Effector memory CD8-positive, alpha-beta T cell (primary cell): ENCODE results near the gene CHMP4B.
A peak's percentile ranks its signal among the peaks of the same experiment; 100 is the strongest.

Experiments
- ATAC-seq: fragments of 150-1000 bp; cut with Tn5 transposase; replicated peaks from 2 replicates; pipeline ENCODE4 v1.10.0; 2021; ENCODE audit warnings: mild to moderate bottlenecking, moderate library complexity
- DNase-seq, 3 experiments: peaks; one replicate each; pipeline ENCODE4 v3.0.0; 2021
- H3K27ac Mint-ChIP-seq, 2 donors: one replicate each; pipeline ENCODE4 v1.8.0; 2022; ENCODE audit warnings: mild to moderate bottlenecking in 2 of 2, mixed read lengths in 2 of 2, moderate library complexity in 2 of 2
- H3K27me3 Mint-ChIP-seq, 2 donors: one replicate each; pipeline ENCODE4 v1.8.0; 2022; ENCODE audit warnings: mixed read lengths in 2 of 2
- H3K36me3 Mint-ChIP-seq: one replicate; pipeline ENCODE4 v1.8.0; 2022; ENCODE audit warnings: mild to moderate bottlenecking, moderate library complexity, mixed read lengths; ENCODE audit not compliant: insufficient read depth
- H3K4me1 Mint-ChIP-seq, 2 donors: one replicate each; pipeline ENCODE4 v1.8.0; 2022; ENCODE audit warnings: low read depth in 2 of 2, mixed read lengths in 2 of 2
- H3K4me3 Mint-ChIP-seq, 2 donors: one replicate each; pipeline ENCODE4 v1.8.0; 2022; ENCODE audit warnings: mild to moderate bottlenecking in 2 of 2, mixed read lengths in 2 of 2, moderate library complexity in 2 of 2
- H3K9me3 Mint-ChIP-seq, 2 donors: one replicate each; pipeline ENCODE4 v1.8.0; 2022; ENCODE audit warnings: mixed read lengths in 2 of 2

Gene CHMP4B

GRCh38 chr20:33828967-33829560 is 17.9 kb downstream of the CHMP4B start:
- H3K4me3 Mint-ChIP-seq: no peak overlapping the region
- no peak for DNase-seq
- no peaks in the 10 kb centered on the region for H3K27me3 Mint-ChIP-seq
- no peak for ATAC-seq
- peaks cover 19% of the 10 kb centered on the region for H3K36me3 Mint-ChIP-seq
- H3K27ac Mint-ChIP-seq: peak overlapping the region; percentile 32 to 57
- H3K9me3 Mint-ChIP-seq: no peaks in the 10 kb centered on the region
- H3K4me1 Mint-ChIP-seq: peaks cover 58 to 72% of the 10 kb centered on the region in 2 donors

DNA sequence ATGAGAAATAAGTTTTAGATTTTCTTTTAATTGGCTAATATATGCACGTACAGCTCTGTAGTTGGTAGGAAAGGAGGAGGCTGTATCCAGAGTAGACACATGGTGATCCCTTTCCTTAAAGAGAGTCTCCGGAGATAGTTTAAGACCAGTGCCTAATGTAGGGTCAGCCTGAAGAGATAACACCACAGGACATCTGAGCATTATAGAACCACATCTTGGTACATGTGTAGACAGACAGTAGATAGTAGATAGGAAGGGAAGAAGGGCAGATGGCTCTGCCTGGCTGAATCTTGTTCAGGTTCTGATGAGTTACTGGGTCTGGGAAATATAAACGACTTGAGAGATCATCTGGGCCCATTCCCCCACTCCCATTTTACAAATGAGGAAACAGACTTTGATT is 18.5 kb downstream of the CHMP4B start:
- DNase-seq: no peak
- peaks cover 23% of the 10 kb centered on the region for H3K36me3 Mint-ChIP-seq
- H3K9me3 Mint-ChIP-seq: no peaks in the 10 kb centered on the region
- H3K4me1 Mint-ChIP-seq: peaks cover 52 to 69% of the 10 kb centered on the region in 2 donors
- no peak overlapping the region for H3K4me3 Mint-ChIP-seq
- H3K27ac Mint-ChIP-seq: peak overlapping the region; percentile 32 to 57
- H3K27me3 Mint-ChIP-seq: no peaks in the 10 kb centered on the region
- no peak for ATAC-seq

DNA sequence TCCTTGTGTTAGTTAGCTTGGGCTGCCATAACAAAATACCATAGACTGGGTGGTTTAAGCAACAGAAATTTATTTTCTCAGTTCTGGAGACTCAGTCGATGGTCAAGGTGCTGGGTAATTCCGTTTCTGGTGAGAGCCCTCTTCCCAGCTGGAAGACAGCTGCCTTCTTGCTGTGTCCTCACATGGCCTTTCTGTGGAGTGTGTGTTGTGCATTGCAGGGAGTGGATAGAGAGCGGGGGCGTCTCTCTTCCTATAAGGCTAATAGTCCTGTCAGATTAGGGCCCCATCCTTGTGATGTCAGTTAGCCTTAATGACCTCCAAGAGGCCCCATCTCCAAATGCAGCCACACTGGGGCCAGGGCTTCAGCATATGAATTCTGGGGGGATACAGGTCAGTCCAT is 19.2 kb downstream of the CHMP4B start:
- Mint-ChIP-seq H3K27ac (peak overlapping the region; percentile 32 to 57), H3K27me3 (no peaks in the 10 kb centered on the region), H3K4me3 (no peak overlapping the region), H3K9me3 (no peaks in the 10 kb centered on the region), H3K4me1 (peaks cover 48 to 65% of the 10 kb centered on the region in 2 donors), H3K36me3 (peaks cover 29% of the 10 kb centered on the region)
- DNase-seq (no peak), ATAC-seq (no peak)

DNA sequence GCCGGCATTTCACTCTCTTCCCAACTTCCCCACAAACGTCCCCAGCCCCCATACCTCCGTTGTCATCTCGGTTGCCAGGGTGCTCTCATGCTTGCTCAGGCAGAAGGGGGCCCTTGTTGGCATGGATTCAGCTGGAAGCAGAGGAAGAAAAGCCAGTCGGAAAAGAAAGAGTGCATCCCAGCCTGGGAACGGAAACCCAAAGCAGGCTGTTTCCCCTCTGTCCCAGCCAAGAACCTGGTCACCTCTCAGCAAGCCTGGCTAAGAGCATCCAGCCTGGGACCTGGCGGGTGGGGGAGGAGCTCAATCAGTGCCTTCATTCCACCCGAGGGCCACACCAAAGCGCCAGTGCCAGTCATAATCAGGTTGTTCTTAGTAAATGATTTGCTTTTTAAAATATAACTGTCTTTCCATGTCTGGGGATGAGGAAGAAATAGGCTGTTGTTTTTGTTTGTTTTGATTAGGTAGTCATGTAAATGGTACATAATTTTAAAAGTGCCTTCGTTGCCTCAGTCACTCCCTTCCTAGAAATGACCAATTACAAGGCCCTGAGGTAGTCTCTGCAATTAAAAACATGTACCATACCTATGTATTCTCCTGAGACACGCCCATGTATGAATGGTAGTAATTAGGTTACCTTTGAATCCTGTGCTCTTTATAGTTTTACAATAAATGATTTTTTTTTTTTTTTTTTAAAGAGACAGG is 21.1 kb downstream of the CHMP4B start:
- DNase-seq (no peak), ATAC-seq (no peak)
- H3K9me3 Mint-ChIP-seq: no peaks in the 10 kb centered on the region
- peaks cover 49 to 67% of the 10 kb centered on the region in 2 donors for H3K4me1 Mint-ChIP-seq
- H3K27me3 Mint-ChIP-seq: no peaks in the 10 kb centered on the region
- H3K4me3 Mint-ChIP-seq: no peak overlapping the region
- peaks cover 36% of the 10 kb centered on the region for H3K36me3 Mint-ChIP-seq
- peak overlapping the region in 1 of 2 donors; percentile 39 for H3K27ac Mint-ChIP-seq

DNA sequence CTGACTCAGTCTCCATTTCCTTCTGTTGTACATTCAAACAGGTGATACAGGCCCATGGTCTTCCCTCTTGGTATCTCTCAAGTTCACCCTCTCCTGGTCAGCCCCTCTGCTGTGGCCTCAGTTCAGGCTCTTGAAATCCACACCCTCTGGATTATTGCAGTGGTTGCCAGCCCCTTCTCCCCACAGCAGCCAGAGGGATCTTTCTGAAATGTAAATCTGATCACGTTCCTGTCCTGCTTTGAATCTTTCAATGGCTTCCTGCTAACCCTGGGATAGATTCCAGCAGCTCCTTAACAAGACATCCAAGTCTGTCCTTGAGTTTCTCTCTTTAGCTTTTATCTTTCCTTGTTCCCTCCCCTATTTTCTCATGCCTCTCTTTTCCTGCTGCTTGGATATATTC is 22.2 kb downstream of the CHMP4B start:
- Mint-ChIP-seq H3K27me3 (no peaks in the 10 kb centered on the region), H3K36me3 (peaks cover 37% of the 10 kb centered on the region), H3K4me1 (peaks cover 47 to 68% of the 10 kb centered on the region in 2 donors), H3K4me3 (no peak overlapping the region), H3K9me3 (no peaks in the 10 kb centered on the region), H3K27ac (peak overlapping the region in 1 of 2 donors; percentile 20)
- DNase-seq: no peak
- ATAC-seq: no peak

DNA sequence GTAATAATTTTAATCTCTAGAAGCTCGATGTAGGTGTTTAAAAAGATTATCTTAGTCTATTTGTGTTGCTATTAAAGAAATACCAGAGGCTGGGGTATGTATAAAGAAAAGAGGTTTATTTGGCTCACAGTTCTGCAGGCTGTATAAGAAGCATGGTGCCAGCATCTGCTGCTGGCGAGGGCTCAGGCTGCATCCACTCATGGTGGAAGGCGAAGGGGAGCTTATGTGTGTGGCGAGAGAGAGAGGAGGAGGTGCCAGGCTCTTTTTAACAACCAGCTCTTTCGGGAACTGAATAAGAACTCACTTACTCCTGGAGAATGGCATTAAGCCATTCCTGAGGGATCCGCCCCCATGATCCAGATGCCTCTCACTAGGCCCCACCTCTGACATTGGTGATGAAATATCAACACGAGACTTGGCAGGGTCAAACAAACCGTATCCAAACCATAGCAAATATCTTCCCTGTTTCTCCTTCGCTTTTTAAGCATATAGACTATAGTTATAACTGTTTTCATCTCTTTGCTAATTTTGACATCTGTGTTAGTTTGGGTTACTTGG is 24.5 kb downstream of the CHMP4B start:
- peaks cover 49 to 63% of the 10 kb centered on the region in 2 donors for H3K4me1 Mint-ChIP-seq
- ATAC-seq: no peak
- no peaks in the 10 kb centered on the region for H3K9me3 Mint-ChIP-seq

GRCh38 chr20:33836277-33836676 is 25.1 kb downstream of the CHMP4B start:
- Mint-ChIP-seq H3K27me3 (no peaks in the 10 kb centered on the region), H3K4me1 (peaks cover 55 to 69% of the 10 kb centered on the region in 2 donors), H3K4me3 (no peak overlapping the region), H3K27ac (peak overlapping the region; percentile 42 to 88), H3K9me3 (no peaks in the 10 kb centered on the region), H3K36me3 (peaks cover 34% of the 10 kb centered on the region)
- DNase-seq: no peak
- no peak for ATAC-seq

More for the DNA sequence above, 24.5 kb downstream of the CHMP4B start:
- Mint-ChIP-seq H3K27me3 (no peaks in the 10 kb centered on the region), H3K27ac (peak overlapping the region; percentile 42 to 88), H3K36me3 (peaks cover 35% of the 10 kb centered on the region), H3K4me3 (no peak overlapping the region)
- no peak for DNase-seq

DNA sequence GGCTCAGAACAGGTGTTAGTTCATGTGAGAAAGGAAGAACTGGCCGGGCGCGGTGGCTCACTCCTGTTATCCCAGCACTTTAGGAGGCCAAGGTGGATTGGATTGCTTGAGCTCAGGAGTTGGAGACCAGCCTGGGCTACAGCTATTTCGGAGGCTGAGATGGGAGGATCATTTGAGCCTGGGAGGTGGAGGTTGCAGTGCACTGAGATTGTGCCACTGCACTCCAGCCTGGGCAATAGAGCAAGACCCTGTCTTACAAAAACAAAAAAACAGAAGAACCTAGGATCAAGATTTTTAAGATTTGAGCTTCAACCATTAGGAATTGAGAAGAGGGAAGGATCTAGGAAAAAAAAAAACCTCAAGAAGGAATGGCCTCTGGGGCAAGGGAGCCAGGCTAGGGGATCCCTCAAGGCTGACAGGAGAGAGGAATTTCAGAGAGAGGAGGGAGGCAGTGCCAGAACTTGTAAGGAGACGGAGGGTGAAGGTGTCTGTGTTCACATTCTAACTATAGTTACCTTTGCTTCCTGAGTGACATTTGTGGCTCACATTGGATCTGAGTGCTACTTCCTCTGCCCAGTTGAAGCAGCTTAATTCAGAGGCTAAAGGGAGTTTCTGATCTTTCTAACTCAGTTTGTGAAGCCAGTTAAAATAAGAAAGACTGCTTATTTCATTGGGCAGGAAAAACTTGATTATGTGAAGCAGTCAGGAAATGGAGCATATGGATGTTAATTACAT is 26.1 kb downstream of the CHMP4B start:
- peak overlapping the region in 1 of 2 donors; percentile 22 for H3K4me3 Mint-ChIP-seq

DNA sequence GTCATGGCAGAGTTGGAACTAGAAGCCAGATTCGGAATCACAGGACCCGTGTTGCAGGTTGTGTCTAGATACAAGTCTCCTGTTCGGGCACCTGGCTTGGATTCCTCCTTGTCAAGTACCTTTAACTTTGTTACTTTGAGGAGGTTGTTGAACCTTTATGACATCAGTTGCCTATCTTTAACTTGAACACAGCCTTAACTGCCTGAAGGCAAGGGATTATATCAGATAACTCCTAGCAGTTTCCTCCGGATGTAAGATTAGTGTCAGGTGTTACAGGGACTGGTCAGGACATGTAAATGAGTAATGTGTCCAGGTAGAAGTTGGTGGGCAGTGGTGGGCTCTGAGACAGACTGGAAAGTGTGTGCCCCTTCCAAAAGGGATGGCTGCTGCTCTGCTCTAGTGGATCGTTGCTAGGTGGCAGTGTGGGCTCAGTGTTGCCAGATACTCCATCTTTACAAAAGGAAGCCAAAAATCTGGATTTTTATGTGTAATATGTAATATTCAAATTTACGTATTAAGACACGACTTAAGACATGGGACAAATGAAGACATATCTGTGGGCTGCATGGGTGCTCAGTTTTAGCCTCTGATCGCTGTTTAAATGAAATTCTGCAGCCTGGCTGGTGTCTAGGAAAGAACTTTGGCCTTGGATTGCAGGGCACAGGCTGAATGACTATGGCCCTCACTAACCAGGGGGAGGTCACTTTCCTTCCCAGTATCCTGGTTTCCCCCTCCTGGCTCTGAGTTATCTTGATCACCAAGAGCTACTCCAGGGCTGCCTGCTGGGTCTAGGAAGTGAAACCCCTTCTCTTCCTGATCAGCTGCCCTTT is 27.1 kb downstream of the CHMP4B start:
- no peak for DNase-seq
- Mint-ChIP-seq H3K27me3 (no peaks in the 10 kb centered on the region), H3K36me3 (peaks cover 24% of the 10 kb centered on the region), H3K4me3 (no peak overlapping the region), H3K4me1 (peaks cover 68 to 84% of the 10 kb centered on the region in 2 donors), H3K27ac (peak overlapping the region; percentile 88 to 92), H3K9me3 (no peaks in the 10 kb centered on the region)
- no peak for ATAC-seq

More for the DNA sequence above, 26.1 kb downstream of the CHMP4B start:
- Mint-ChIP-seq H3K4me1 (peaks cover 62 to 79% of the 10 kb centered on the region in 2 donors), H3K27me3 (no peaks in the 10 kb centered on the region), H3K36me3 (peaks cover 24% of the 10 kb centered on the region), H3K9me3 (no peaks in the 10 kb centered on the region), H3K27ac (peak overlapping the region; percentile 88 to 92)
- DNase-seq (no peak), ATAC-seq (peak; percentile 37)

DNA sequence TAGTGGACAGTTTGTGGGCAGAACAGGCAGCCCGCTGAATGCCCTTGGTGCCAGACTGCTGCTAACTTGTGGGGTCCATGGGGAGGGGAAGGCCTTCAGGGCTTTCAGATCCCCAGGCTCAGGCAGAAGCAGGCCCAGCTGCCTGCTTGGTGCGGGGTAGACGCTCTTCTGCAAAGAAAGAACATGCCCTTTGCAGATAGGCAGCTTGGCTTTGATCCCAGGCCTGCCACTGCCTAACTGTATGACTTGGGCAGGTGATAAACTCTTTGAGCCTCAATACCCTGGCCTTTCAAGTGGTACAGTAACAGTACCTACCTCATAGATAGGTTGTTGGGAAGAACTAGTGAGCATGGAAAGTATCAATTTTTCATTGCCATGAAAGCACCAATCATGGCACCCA is 28.4 kb downstream of the CHMP4B start:
- peaks cover 70 to 86% of the 10 kb centered on the region in 2 donors for H3K4me1 Mint-ChIP-seq
- no peaks in the 10 kb centered on the region for H3K9me3 Mint-ChIP-seq
- peaks cover 18% of the 10 kb centered on the region for H3K36me3 Mint-ChIP-seq
- H3K4me3 Mint-ChIP-seq: no peak overlapping the region
- H3K27ac Mint-ChIP-seq: peak overlapping the region; percentile 80 to 84
- DNase-seq (no peak), ATAC-seq (no peak)
- no peaks in the 10 kb centered on the region for H3K27me3 Mint-ChIP-seq

- Mint-ChIP-seq H3K4me3 (peak overlapping the region in 1 of 2 donors; percentile 15), H3K36me3 (peaks cover 13% of the 10 kb centered on the region), H3K27me3 (no peaks in the 10 kb centered on the region), H3K27ac (peak overlapping the region; percentile 15 to 72), H3K9me3 (no peaks in the 10 kb centered on the region), H3K4me1 (peaks cover 71 to 84% of the 10 kb centered on the region in 2 donors)
- DNase-seq (no peak), ATAC-seq (no peak)
Observed at GRCh38 chr20:33840160-33840559, 29.0 kb downstream of the CHMP4B start.

DNA sequence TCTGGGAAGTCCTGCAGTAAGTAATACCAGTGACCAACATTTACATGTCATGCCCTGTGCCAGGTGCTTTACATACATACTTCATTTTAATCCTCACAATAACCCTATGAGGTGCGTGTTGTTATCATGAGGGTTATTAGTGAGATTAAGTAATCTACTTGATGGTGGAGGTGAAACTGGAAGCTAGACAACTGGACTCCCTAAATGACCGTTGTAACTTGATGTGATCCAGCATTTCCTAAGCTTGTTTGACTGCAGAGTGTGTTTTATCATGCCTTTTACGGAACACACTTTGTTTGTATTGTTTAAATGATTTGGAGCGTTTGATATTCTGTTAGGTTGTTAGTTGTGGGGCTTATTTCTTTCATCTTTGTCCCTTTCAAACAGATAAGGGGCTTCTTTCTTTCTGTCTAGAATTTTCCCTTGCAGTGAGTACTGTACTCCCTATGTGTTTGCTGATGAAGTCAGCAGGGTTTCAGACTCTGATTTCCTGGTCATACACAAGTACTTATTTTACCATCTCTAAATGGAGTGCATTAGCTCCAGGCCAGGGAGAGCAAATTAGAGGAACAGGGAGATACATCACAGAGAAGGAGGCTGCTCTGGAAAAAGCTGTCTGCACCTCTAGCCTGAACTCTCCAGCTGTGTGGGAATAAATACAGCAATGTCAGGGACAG is 29.7 kb downstream of the CHMP4B start:
- H3K27ac Mint-ChIP-seq: peak overlapping the region; percentile 71 to 72
- ATAC-seq: no peak

More for the DNA sequence above, 29.7 kb downstream of the CHMP4B start:
- Mint-ChIP-seq H3K4me1 (peaks cover 75 to 84% of the 10 kb centered on the region in 2 donors), H3K27me3 (no peaks in the 10 kb centered on the region), H3K4me3 (peak overlapping the region; percentile 7 to 15), H3K9me3 (no peaks in the 10 kb centered on the region), H3K36me3 (peaks cover 7% of the 10 kb centered on the region)
- no peak for DNase-seq
